Measurements from ENCODE around the gene PHYKPL.

GRCh38 chr5:178236126-178236525 lies 3.5 kb upstream of the PHYKPL start:
- TF ChIP-seq CBX5 (CRISPR knock-in tag; IDR thresholded peaks at IDR 0.05; ENCODE audit: borderline replicate concordance) (no peak), ELF1 (CRISPR knock-in tag; IDR thresholded peaks at IDR 0.05) (no peak), SMARCC2 (IDR thresholded peaks at IDR 0.05) (no peak), NR2F2 (IDR thresholded peaks at IDR 0.05; ENCODE audit: borderline replicate concordance, low read depth) (no peak), NR2C2 (CRISPR knock-in tag; IDR thresholded peaks at IDR 0.05; ENCODE audit: borderline replicate concordance) (no peak), ZNF777 (CRISPR knock-in tag; IDR thresholded peaks at IDR 0.05) (no peak), ZNF274 (CRISPR knock-in tag; IDR thresholded peaks at IDR 0.05) (no peak), RBM39 (IDR thresholded peaks at IDR 0.05; ENCODE audit: low read depth, low read length, poor library complexity, severe bottlenecking) (no peak)
